Thoracic aorta (tissue), 2 donors: ENCODE data around the gene PRKAA2. TPM values are rescaled to one million over a fixed set of nuclear protein-coding genes. Genes with fewer than 3 reads are reported as not detected.

Experiments used
- ATAC-seq: fragments of 150-250 bp; one replicate; pipeline ENCODE4 v1.8.0; 2017; ENCODE audit warnings: low read depth; ENCODE audit not compliant: insufficient number of reproducible peaks, low FRiP score
- DNase-seq: peaks from one replicate; pipeline ENCODE4 v3.0.0-alpha.2; 2020; ENCODE audit warnings: low spot score
- H3K27ac ChIP-seq, 2 donors: fragments of 200-600 bp; sonication (generic); 1 replicate in 1 of 2; 2 replicates in 1 of 2; pipeline ENCODE4 v1.5.1; 2016; ENCODE audit warnings: mild to moderate bottlenecking in 2 of 2, moderate library complexity in 2 of 2
- H3K27me3 ChIP-seq: fragments of 200-600 bp; sonication (generic); replicated peaks from 2 replicates; pipeline ENCODE4 v1.6.0; 2016; ENCODE audit warnings: mild to moderate bottlenecking; ENCODE audit not compliant: insufficient read depth
- H3K36me3 ChIP-seq: fragments of 200-600 bp; sonication (generic); one replicate; pipeline ENCODE4 v1.5.1; 2016
- H3K4me1 ChIP-seq, 2 donors: fragments of 200-600 bp; sonication (generic); 1 replicate in 1 of 2; 2 replicates in 1 of 2; pipeline versions ENCODE4 v1.5.1 to v1.6.0; 2016; ENCODE audit warnings: low read depth in 2 of 2, mild to moderate bottlenecking in 1 of 2; ENCODE audit not compliant: control insufficient read depth in 1 of 2
- H3K4me3 ChIP-seq: fragments of 200-600 bp; sonication (generic); 2 replicates; pipeline ENCODE4 v1.5.1; 2016; ENCODE audit warnings: mild to moderate bottlenecking
- H3K9me3 ChIP-seq: fragments of 200-600 bp; sonication (generic); 2 replicates; pipeline ENCODE4 v1.5.1; 2016
- CTCF ChIP-seq: fragments of 200-600 bp; sonication (generic); IDR thresholded peaks from one replicate; pipeline ENCODE4 v1.5.1; 2019; ENCODE audit warnings: antibody characterized with exemption
- total RNA-seq, 2 donors: library from RNA; depleted of rRNA; stranded (reverse); fragments of >200 nt; gene quantifications; one replicate each; pipeline versions ENCODE4 v1.1.0 to v1.2.3, GENCODE V29; 2016

PRKAA2 gene
- total RNA-seq, 2 donors from 2014 or later = 9.2 to 16.9 TPM

GRCh38 chr1:56696663-56697062 is 51.5 kb downstream of the PRKAA2 start:
- TF ChIP-seq CTCF = no peak
- ATAC-seq = no peak

GRCh38 chr1:56703747-56704146 is 58.6 kb downstream of the PRKAA2 start:
- H3K9me3 ChIP-seq = no peaks in the 10 kb centered on the region
- TF ChIP-seq CTCF = no peak
- peaks cover 4% of the 10 kb centered on the region for H3K36me3 ChIP-seq
- H3K27ac ChIP-seq = no peak overlapping the region
- H3K4me1 ChIP-seq = no peaks in the 10 kb centered on the region
- ATAC-seq = no peak
- no peak overlapping the region for H3K4me3 ChIP-seq
- no peaks in the 10 kb centered on the region for H3K27me3 ChIP-seq
- DNase-seq = no peak

More at GRCh38 chr1:56696663-56697062, 51.5 kb downstream of the PRKAA2 start:
- Histone ChIP-seq H3K36me3 (no peaks in the 10 kb centered on the region), H3K4me3 (no peak overlapping the region), H3K9me3 (no peaks in the 10 kb centered on the region), H3K27me3 (no peaks in the 10 kb centered on the region), H3K4me1 (no peaks in the 10 kb centered on the region), H3K27ac (no peak overlapping the region)
- no peak for DNase-seq

- Histone ChIP-seq H3K27me3 (no peaks in the 10 kb centered on the region), H3K36me3 (peaks cover 4% of the 10 kb centered on the region), H3K4me1 (no peaks in the 10 kb centered on the region), H3K9me3 (no peaks in the 10 kb centered on the region), H3K27ac (no peak overlapping the region), H3K4me3 (no peak overlapping the region)
- TF ChIP-seq CTCF = no peak
- ATAC-seq (no peak), DNase-seq (no peak)
These were observed 62.3 kb downstream of the PRKAA2 start for GRCh38 chr1:56707379-56707778.

GRCh38 chr1:56709269-56709880 is 64.3 kb downstream of the PRKAA2 start:
- Histone ChIP-seq H3K27ac (no peak overlapping the region), H3K4me1 (no peaks in the 10 kb centered on the region), H3K27me3 (no peaks in the 10 kb centered on the region), H3K9me3 (no peaks in the 10 kb centered on the region), H3K4me3 (no peak overlapping the region), H3K36me3 (no peaks in the 10 kb centered on the region)
- DNase-seq = no peak
- ATAC-seq = no peak
- TF ChIP-seq CTCF = peak; percentile 53

GRCh38 chr1:56709995-56710394 is 64.9 kb downstream of the PRKAA2 start:
- H3K27ac ChIP-seq = no peak overlapping the region
- DNase-seq = no peak
- H3K36me3 ChIP-seq = no peaks in the 10 kb centered on the region
- no peaks in the 10 kb centered on the region for H3K9me3 ChIP-seq
- no peaks in the 10 kb centered on the region for H3K4me1 ChIP-seq
- H3K27me3 ChIP-seq = no peaks in the 10 kb centered on the region
- H3K4me3 ChIP-seq = no peak overlapping the region
- no peak for ATAC-seq
- TF ChIP-seq CTCF = no peak
